ENCODE measurements around the gene DDX3X. TPM values are rescaled to one million over a fixed set of nuclear protein-coding genes. Genes with fewer than 3 reads are reported as not detected.

Gene DDX3X
- polyA plus RNA-seq, 3 donors = 165 to 280 (median 200) TPM

GRCh38 chrX:41352329-41352838, 18.4 kb downstream of the DDX3X start:
- H3K27ac Mint-ChIP-seq = peak overlapping the region in 2 of 7 donors; percentile 0 to 46
- no peaks in the 10 kb centered on the region for H3K9me3 ChIP-seq (replicated peaks in 1 of 2; ENCODE audit: control insufficient read depth in 1 of 2, insufficient read depth in 1 of 2, low read length in 2 of 2)
- H3K27ac ChIP-seq (ENCODE audit: low read depth in 1 of 2, low read length in 2 of 2) = no peak overlapping the region
- no peak overlapping the region for H3K9ac ChIP-seq (ENCODE audit: insufficient read depth, low read length, poor library complexity, severe bottlenecking)
- peaks cover 0 to 9% (median 0%) of the 10 kb centered on the region in 3 donors for H3K27me3 Mint-ChIP-seq (ENCODE audit: low read depth in 3 of 3)
- H2AFZ ChIP-seq (ENCODE audit: insufficient read depth, low read depth, low read length, poor library complexity, severe bottlenecking) = no peak overlapping the region
- peaks cover 0 to 2% of the 10 kb centered on the region in 2 donors for H3K27me3 ChIP-seq (ENCODE audit: control insufficient read depth in 2 of 2, insufficient read depth in 2 of 2, low read length in 2 of 2)
- peaks cover 14 to 37% of the 10 kb centered on the region in 2 donors for H3K36me3 ChIP-seq (replicated peaks in 1 of 2; ENCODE audit: control insufficient read depth in 1 of 2, insufficient read depth in 2 of 2, low read length in 2 of 2)
- WGBS (ENCODE audit: insufficient coverage) = no CpG with 5 or more reads among the region's 3 CpGs
- H3K4me1 ChIP-seq (ENCODE audit: control insufficient read depth in 1 of 2, insufficient read depth in 2 of 2, low read length in 2 of 2) = peaks cover 2 to 4% of the 10 kb centered on the region in 2 donors
- intact Hi-C loops (cut with micrococcal nuclease) = no loop called here
- H3K79me2 ChIP-seq (ENCODE audit: insufficient read depth, low read length) = no peaks in the 10 kb centered on the region
- peaks cover 27% of the 10 kb centered on the region for H3K4me1 Mint-ChIP-seq
- TF ChIP-seq CTCF (IDR thresholded peaks at IDR 0.05) = no peak
- no peak for DNase-seq
- H3K4me3 Mint-ChIP-seq = no peak overlapping the region
- H3K36me3 Mint-ChIP-seq = peaks cover 26 to 34% of the 10 kb centered on the region in 2 donors
- H3K4me3 ChIP-seq (replicated peaks in 1 of 3; ENCODE audit: low read depth in 2 of 3, low read length in 3 of 3) = no peak overlapping the region
- H3K4me2 ChIP-seq (replicated peaks; ENCODE audit: extremely low read depth, low read length, poor library complexity, severe bottlenecking) = no peak overlapping the region
- H3K9me3 Mint-ChIP-seq = peaks cover 0 to 3% (median 0%) of the 10 kb centered on the region in 7 donors
- peaks cover 55% of the 10 kb centered on the region for H4K20me1 ChIP-seq (ENCODE audit: insufficient read depth, low read length)

GRCh38 chrX:41353985-41354384, 20.0 kb downstream of the DDX3X start:
- peak in 1 of 3 donors; percentile 16 for DNase-seq
- H3K27me3 ChIP-seq (ENCODE audit: control insufficient read depth in 2 of 2, insufficient read depth in 2 of 2, low read length in 2 of 2) = peaks cover 0 to 2% of the 10 kb centered on the region in 2 donors
- H4K20me1 ChIP-seq (ENCODE audit: insufficient read depth, low read length) = peaks cover 39% of the 10 kb centered on the region
- H3K4me3 ChIP-seq (replicated peaks in 1 of 3; ENCODE audit: low read depth in 2 of 3, low read length in 3 of 3) = no peak overlapping the region
- H3K27ac ChIP-seq (ENCODE audit: low read depth in 1 of 2, low read length in 2 of 2) = no peak overlapping the region
- no peak overlapping the region for H3K9ac ChIP-seq (ENCODE audit: insufficient read depth, low read length, poor library complexity, severe bottlenecking)
- Mint-ChIP-seq H3K36me3 (peaks cover 12 to 18% of the 10 kb centered on the region in 2 donors), H3K4me3 (no peak overlapping the region), H3K27me3 (ENCODE audit: low read depth in 3 of 3) (peaks cover 0 to 9% (median 0%) of the 10 kb centered on the region in 3 donors), H3K9me3 (peaks cover 0 to 3% (median 0%) of the 10 kb centered on the region in 7 donors), H3K27ac (no peak overlapping the region), H3K4me1 (peaks cover 27% of the 10 kb centered on the region)
- no CpG with 5 or more reads among the region's 3 CpGs for WGBS (ENCODE audit: insufficient coverage)
- peaks cover 2 to 4% of the 10 kb centered on the region in 2 donors for H3K4me1 ChIP-seq (ENCODE audit: control insufficient read depth in 1 of 2, insufficient read depth in 2 of 2, low read length in 2 of 2)
- intact Hi-C loops (cut with micrococcal nuclease) = no loop called here
- no peak for TF ChIP-seq CTCF (IDR thresholded peaks at IDR 0.05)
- no peaks in the 10 kb centered on the region for H3K79me2 ChIP-seq (ENCODE audit: insufficient read depth, low read length)
- peaks cover 0 to 21% of the 10 kb centered on the region in 2 donors for H3K36me3 ChIP-seq (replicated peaks in 1 of 2; ENCODE audit: control insufficient read depth in 1 of 2, insufficient read depth in 2 of 2, low read length in 2 of 2)
- H3K9me3 ChIP-seq (replicated peaks in 1 of 2; ENCODE audit: control insufficient read depth in 1 of 2, insufficient read depth in 1 of 2, low read length in 2 of 2) = no peaks in the 10 kb centered on the region
- H2AFZ ChIP-seq (ENCODE audit: insufficient read depth, low read depth, low read length, poor library complexity, severe bottlenecking) = no peak overlapping the region
- no peak overlapping the region for H3K4me2 ChIP-seq (replicated peaks; ENCODE audit: extremely low read depth, low read length, poor library complexity, severe bottlenecking)
